Activated CD8-positive, alpha-beta T cell treated with anti-CD3 and anti-CD28 coated beads for 36 hours (primary cell): Measurements from ENCODE around the gene DTD1. TPM values are rescaled to one million over a fixed set of nuclear protein-coding genes. Genes with fewer than 3 reads are reported as not detected.

Experiments
- ATAC-seq: fragments of 200-7000 bp; cut with Tn5 transposase; one replicate; pipeline ENCODE4 v1.10.0; 2021; ENCODE audit warnings: mild to moderate bottlenecking, moderate library complexity
- CTCF ChIA-PET: fragments of 350-600 bp; sonication (Branson Sonifier 250); formaldehyde crosslinking; loops from one replicate; lab custom pipeline; 2021; ENCODE audit warnings: antibody characterized with exemption; lab: Charles Lee
- POLR2A ChIA-PET: fragments of 350-600 bp; sonication (Branson Sonifier 250); formaldehyde crosslinking; loops from one replicate; lab custom pipeline; 2021; ENCODE audit warnings: antibody characterized with exemption; lab: Charles Lee
- DNase-seq: peaks from one replicate; pipeline ENCODE4 v3.0.0-alpha.2; 2020
- H3K27ac Mint-ChIP-seq: one replicate; pipeline ENCODE4 v1.8.0; 2021; ENCODE audit warnings: mild to moderate bottlenecking, mixed read lengths
- H3K27me3 Mint-ChIP-seq: one replicate; pipeline ENCODE4 v1.8.0; 2021; ENCODE audit warnings: mixed read lengths
- H3K36me3 Mint-ChIP-seq: one replicate; pipeline ENCODE4 v1.8.0; 2021; ENCODE audit warnings: low read depth, mixed read lengths
- H3K4me1 Mint-ChIP-seq: one replicate; pipeline ENCODE4 v1.8.0; 2021; ENCODE audit warnings: low read depth, mixed read lengths
- H3K4me3 Mint-ChIP-seq: one replicate; pipeline ENCODE4 v1.8.0; 2021; ENCODE audit warnings: mild to moderate bottlenecking, moderate library complexity, mixed read lengths
- H3K9me3 Mint-ChIP-seq: one replicate; pipeline ENCODE4 v1.8.0; 2021; ENCODE audit warnings: mixed read lengths
- CTCF ChIP-seq: fragments of 200-600 bp; IDR thresholded peaks from one replicate; pipeline ENCODE4 v1.8.0; 2022; ENCODE audit warnings: antibody characterized with exemption, mild to moderate bottlenecking
- intact Hi-C: fragments of 100-400 bp; cut with micrococcal nuclease; formaldehyde crosslinking; loops from one replicate; pipeline ENCODE4 v1.10.0; 2022
- total RNA-seq, 2 experiments: library from RNA; stranded (reverse); gene quantifications; one replicate each; pipeline ENCODE4 v1.2.3, GENCODE V29; 2021

DTD1 gene
- total RNA-seq, 2 experiments from 2014 or later = 52.3 to 53.5 TPM

- Mint-ChIP-seq H3K36me3 (peaks cover 11% of the 10 kb centered on the region), H3K4me1 (no peaks in the 10 kb centered on the region), H3K27ac (no peak overlapping the region), H3K4me3 (no peak overlapping the region), H3K27me3 (no peaks in the 10 kb centered on the region), H3K9me3 (no peaks in the 10 kb centered on the region)
- no peak for ATAC-seq
- no peak for DNase-seq
- ChIA-PET POLR2A (no interaction called here), CTCF (no interaction called here)
- intact Hi-C loops = no loop called here
- no peak for TF ChIP-seq CTCF
These were observed 37.1 kb downstream of the DTD1 start for GRCh38 chr20:18624948-18625347.

- H3K36me3 Mint-ChIP-seq = peaks cover 13% of the 10 kb centered on the region
- no peaks in the 10 kb centered on the region for H3K9me3 Mint-ChIP-seq
- H3K27me3 Mint-ChIP-seq = no peaks in the 10 kb centered on the region
- CTCF ChIA-PET = no interaction called here
- no peaks in the 10 kb centered on the region for H3K4me1 Mint-ChIP-seq
- H3K27ac Mint-ChIP-seq = no peak overlapping the region
- TF ChIP-seq CTCF = no peak
- DNase-seq = no peak
- POLR2A ChIA-PET = no interaction called here
- no peak for ATAC-seq
- intact Hi-C loops = no loop called here
- no peak overlapping the region for H3K4me3 Mint-ChIP-seq
These were observed 38.2 kb downstream of the DTD1 start for GRCh38 chr20:18625907-18626655.

- intact Hi-C loops = no loop called here
- DNase-seq = peak; percentile 13
- H3K9me3 Mint-ChIP-seq = no peaks in the 10 kb centered on the region
- ATAC-seq = no peak
- TF ChIP-seq CTCF = peak; percentile 36
- H3K27me3 Mint-ChIP-seq = no peaks in the 10 kb centered on the region
- POLR2A ChIA-PET = no interaction called here
- no peak overlapping the region for H3K27ac Mint-ChIP-seq
- H3K4me3 Mint-ChIP-seq = no peak overlapping the region
- H3K36me3 Mint-ChIP-seq = peaks cover 17% of the 10 kb centered on the region
- H3K4me1 Mint-ChIP-seq = no peaks in the 10 kb centered on the region
- CTCF ChIA-PET = no interaction called here
These were observed 40.6 kb downstream of the DTD1 start for GRCh38 chr20:18628330-18628920.

GRCh38 chr20:18632196-18632789 is 44.4 kb downstream of the DTD1 start:
- DNase-seq (peak; percentile 74), ATAC-seq (peak; percentile 94)
- Mint-ChIP-seq H3K4me3 (no peak overlapping the region), H3K27ac (no peak overlapping the region), H3K9me3 (no peaks in the 10 kb centered on the region), H3K36me3 (peaks cover 20% of the 10 kb centered on the region), H3K4me1 (no peaks in the 10 kb centered on the region), H3K27me3 (no peaks in the 10 kb centered on the region)
- POLR2A ChIA-PET = no interaction called here
- TF ChIP-seq CTCF = peak; percentile 96
- CTCF ChIA-PET = interaction anchor here (0.5 to 2.4 kb wide), 31 partner anchors 9 to 956 kb away, joined by 3 to 14 read pairs (median 3); no protein-coding TSS in a partner anchor
- intact Hi-C loops = no loop called here

- POLR2A ChIA-PET = no interaction called here
- DNase-seq (no peak), ATAC-seq (no peak)
- TF ChIP-seq CTCF = no peak
- no peak overlapping the region for H3K4me3 Mint-ChIP-seq
- no peak overlapping the region for H3K27ac Mint-ChIP-seq
- no peaks in the 10 kb centered on the region for H3K4me1 Mint-ChIP-seq
- CTCF ChIA-PET = interaction anchor here (1.3 to 1.6 kb wide), 5 partner anchors 21 to 424 kb away, joined by 3 to 9 read pairs (median 3); no protein-coding TSS in a partner anchor
- intact Hi-C loops = no loop called here
- peaks cover 21% of the 10 kb centered on the region for H3K36me3 Mint-ChIP-seq
- no peaks in the 10 kb centered on the region for H3K9me3 Mint-ChIP-seq
- no peaks in the 10 kb centered on the region for H3K27me3 Mint-ChIP-seq
These were observed 45.6 kb downstream of the DTD1 start for GRCh38 chr20:18633411-18633810.
